GM12878 (cell line): ENCODE measurements around the gene HAND1. TPM values are rescaled to one million over a fixed set of nuclear protein-coding genes. Genes with fewer than 3 reads are reported as not detected.

Source experiments
- ATAC-seq: fragments of 200-7000 bp; cut with Tn5 transposase; 3 replicates; pipeline ENCODE4 v1.9.1; 2020; ENCODE audit warnings: mild to moderate bottlenecking, moderate library complexity
- BruUV-seq: library from RNA; stranded (reverse); fragments of 400-500 nt; replicated peaks from 2 replicates; lab custom pipeline; 2021; lab: Mats Ljungman, UMichigan
- CTCF ChIA-PET: fragments of 300-600 bp; sonication (Branson Sonifier 250); formaldehyde crosslinking; extraction: SDS; loops from one replicate; lab custom pipeline; 2021; ENCODE audit warnings: inconsistent platforms; lab: Yijun Ruan, JAX
- POLR2A ChIA-PET: fragments of 350-600 bp; formaldehyde crosslinking; extraction: SDS; loops from one replicate; lab custom pipeline; 2021; ENCODE audit warnings: inconsistent platforms; lab: Charles Lee
- RAD21 ChIA-PET: fragments of 300-600 bp; sonication (Branson Sonifier 250); formaldehyde crosslinking; loops from one replicate; lab custom pipeline; 2023; ENCODE audit warnings: antibody characterized with exemption; ENCODE audit not compliant: unreplicated experiment; lab: Charles Lee
- SMC1A ChIA-PET: fragments of 300-600 bp; sonication (Branson Sonifier 250); formaldehyde crosslinking; loops from one replicate; lab custom pipeline; 2023; ENCODE audit not compliant: unreplicated experiment, uncharacterized antibody; lab: Charles Lee
- DNase-seq: peaks from one replicate; pipeline ENCODE4 v3.0.0-alpha.2; 2011; ENCODE audit warnings: low read depth, low spot score
- FAIRE-seq: peaks from 3 replicates; lab custom pipeline; 2011; peaks lifted over from hg19 to GRCh38; lab: Jason Lieb, UNC
- H2AFZ ChIP-seq: 2 replicates; pipeline ENCODE4 v1.6.0; 2011; ENCODE audit warnings: low read depth, low read length, control low read depth; ENCODE audit not compliant: control insufficient read depth
- H3K27ac ChIP-seq: 2 replicates; pipeline ENCODE4 v1.5.1; 2011; ENCODE audit warnings: control low read depth; ENCODE audit not compliant: control insufficient read depth, insufficient read depth
- H3K27me3 ChIP-seq, 2 experiments: replicated peaks in 1 of 2; 2 replicates each; pipeline versions ENCODE4 v1.6.0 to v1.6.1; 2011; ENCODE audit warnings: low read length in 1 of 2; ENCODE audit not compliant: control insufficient read depth in 2 of 2, insufficient read depth in 2 of 2
- H3K36me3 ChIP-seq, 2 experiments: 2 replicates each; pipeline ENCODE4 v1.5.1; 2011; ENCODE audit warnings: low read length in 1 of 2; ENCODE audit not compliant: control insufficient read depth in 2 of 2, insufficient read depth in 2 of 2
- H3K4me1 ChIP-seq: 2 replicates; pipeline ENCODE4 v1.6.1; 2011; ENCODE audit warnings: mild to moderate bottlenecking, low read length, moderate library complexity, mixed read lengths; ENCODE audit not compliant: control insufficient read depth, insufficient read depth
- H3K4me2 ChIP-seq: 2 replicates; pipeline ENCODE4 v1.6.0; 2011; ENCODE audit warnings: control low read depth; ENCODE audit not compliant: control insufficient read depth, insufficient read depth
- H3K4me3 ChIP-seq: fragments of 200-600 bp; sonication (generic); 2 replicates; pipeline ENCODE4 v1.5.1; 2016
- H3K79me2 ChIP-seq: 2 replicates; pipeline ENCODE4 v1.6.0; 2011; ENCODE audit warnings: low read length; ENCODE audit not compliant: control insufficient read depth, insufficient read depth
- H3K9ac ChIP-seq: 2 replicates; pipeline ENCODE4 v1.8.0; 2011; ENCODE audit warnings: low read length, control low read depth, mixed read lengths; ENCODE audit not compliant: control insufficient read depth, insufficient read depth
- H3K9me3 ChIP-seq: replicated peaks from 3 replicates; pipeline ENCODE4 v1.5.1; 2011; ENCODE audit warnings: mild to moderate bottlenecking, low read length; ENCODE audit not compliant: control insufficient read depth, insufficient read depth
- H4K20me1 ChIP-seq: 2 replicates; pipeline ENCODE4 v1.6.0; 2011; ENCODE audit not compliant: control insufficient read depth, insufficient read depth
- SRF ChIP-seq, 2 experiments: IDR thresholded peaks; 2 replicates each; pipeline ENCODE4 v1.6.1; 2011; ENCODE audit warnings: low read depth in 2 of 2, low read length in 2 of 2, mild to moderate bottlenecking in 1 of 2, moderate library complexity in 1 of 2
- SUZ12 ChIP-seq: fragments of 200-600 bp; sonication (generic); IDR thresholded peaks from one replicate; pipeline ENCODE4 v1.6.1; 2018; ENCODE audit warnings: antibody characterized with exemption, mild to moderate bottlenecking; ENCODE audit not compliant: unreplicated experiment
- TARDBP ChIP-seq: IDR thresholded peaks from 2 replicates; pipeline ENCODE4 v1.6.1; 2016; ENCODE audit warnings: borderline replicate concordance
- USF2 ChIP-seq: IDR thresholded peaks from 2 replicates; pipeline ENCODE4 v1.6.1; 2011; ENCODE audit warnings: low read depth, low read length, improper control_type of control experiment, borderline replicate concordance
- WGBS: methylation state at CpG from one replicate; pipeline ENCODE4 v1.1.6; 2016; ENCODE audit warnings: low lambda C conversion rate; ENCODE audit not compliant: insufficient replicate concordance, insufficient coverage; ENCODE audit errors: missing lambda C conversion rate; 5-methylcytosine and 5-hydroxymethylcytosine counted together
- in situ Hi-C: fragments of 300-500 bp; cut with MboI; formaldehyde crosslinking; loops from 9 replicates; pipeline ENCODE4 v1.14.3; 2018; ENCODE audit warnings: mixed read lengths
- intact Hi-C: fragments of 100-400 bp; cut with micrococcal nuclease; formaldehyde crosslinking; loops from one replicate; pipeline ENCODE4 v1.14.2; 2022; ENCODE audit not compliant: unreplicated experiment
- polyA plus RNA-seq, 11 experiments: library from polyadenylated mRNA; depleted of rRNA in 4 of 11; unstranded in 6 of 11; stranded (reverse) in 5 of 11; fragments of >200 nt; fragmentation: Nextera tagmentation in 4 of 11; fragmentation: Illumina TruSeq in 1 of 11; extraction: Ambion mirVana in 4 of 11; extraction: Trizol in 1 of 11; gene quantifications; 1 replicate in 1 of 11; 2 replicates in 10 of 11; pipeline versions ENCODE4 v1.2.1 to v1.2.3, GENCODE V29; 2011 to 2016; ENCODE audit warnings: inconsistent platforms in 2 of 11, missing spikeins in 2 of 11, low read depth in 1 of 11
- total RNA-seq, 4 experiments: library from RNA; depleted of rRNA in 3 of 4; stranded (reverse); fragments of >200 nt in 3 of 4; fragmentation: Illumina TruSeq in 1 of 4; extraction: Trizol in 1 of 4; gene quantifications; 2 replicates each; pipeline versions ENCODE4 v1.2.1 to v1.2.3, GENCODE V29; 2013 to 2021

The HAND1 gene
- total and polyA plus RNA-seq, 10 of the 15 experiments (the other 5 are each of a cell fraction or from before 2014, with no cell fraction given): 0.06 to 0.41 (median 0.27) TPM; not detected in 4

GRCh38 chr5:154478752-154479159 lies 729 bp upstream of the HAND1 start:
- no peak for DNase-seq
- no TSS peak for BruUV-seq
- peaks cover 8% of the 10 kb centered on the region for H3K4me1 ChIP-seq
- no peaks in the 10 kb centered on the region for H4K20me1 ChIP-seq
- no peak for ATAC-seq
- no peak overlapping the region for H3K4me2 ChIP-seq
- no peaks in the 10 kb centered on the region for H3K36me3 ChIP-seq
- H2AFZ ChIP-seq: no peak overlapping the region
- RAD21 ChIA-PET: no interaction called here
- no peak overlapping the region for H3K9ac ChIP-seq
- in situ Hi-C loops (no loop called here), intact Hi-C loops (no loop called here)
- POLR2A ChIA-PET: no interaction called here
- CTCF ChIA-PET: no interaction called here
- H3K27me3 ChIP-seq: peaks cover 44 to 62% of the 10 kb centered on the region in 2 experiments
- SMC1A ChIA-PET: no interaction called here
- no peak overlapping the region for H3K4me3 ChIP-seq
- TF ChIP-seq TARDBP (no peak), USF2 (no peak)
- no peaks in the 10 kb centered on the region for H3K79me2 ChIP-seq
- no peaks in the 10 kb centered on the region; the same call in none of the 3 replicates for H3K9me3 ChIP-seq
- FAIRE-seq: no peak
- 40% methylated on average over 26 of the region's 27 CpGs for WGBS
- H3K27ac ChIP-seq: no peak overlapping the region

GRCh38 chr5:154477382-154478223 lies 424 bp downstream of the HAND1 start:
- ChIA-PET POLR2A (no interaction called here), CTCF (no interaction called here), SMC1A (no interaction called here), RAD21 (no interaction called here)
- Histone ChIP-seq H3K9ac (no peak overlapping the region), H3K27me3 (peaks cover 44 to 56% of the 10 kb centered on the region in 2 experiments), H4K20me1 (no peaks in the 10 kb centered on the region), H3K4me3 (no peak overlapping the region), H3K79me2 (no peaks in the 10 kb centered on the region), H3K4me1 (peaks cover 8% of the 10 kb centered on the region), H3K27ac (no peak overlapping the region), H3K36me3 (no peaks in the 10 kb centered on the region), H3K9me3 (no peaks in the 10 kb centered on the region; the same call in 1 of the 3 replicates), H2AFZ (no peak overlapping the region), H3K4me2 (peak overlapping the region; percentile 5; the same call in 1 of the 2 replicates)
- no peak for DNase-seq
- no TSS peak for BruUV-seq
- ATAC-seq: peak; percentile 19; the same call in 2 of the 3 replicates
- intact Hi-C loops: no loop called here
- no peak for FAIRE-seq
- WGBS: 33% methylated on average over 65 of the region's 68 CpGs
- in situ Hi-C loops: no loop called here
- TF ChIP-seq SRF (IDR thresholded peaks at IDR 0.05; ENCODE audit: low read depth in 2 of 2, low read length in 2 of 2) (no peak), SUZ12 (peak; percentile 80)
